Fibroblast of lung (primary cell): ENCODE measurements around the gene NACAD.

Source experiments
- EZH2 ChIP-seq: IDR thresholded peaks from 2 replicates; pipeline ENCODE4 v1.5.1; 2012; ENCODE audit warnings: low read length, control low read depth, mild to moderate bottlenecking; ENCODE audit errors: missing control alignments
- TF ChIP-seq, protein P1 (sequence below), 2 donors: IDR thresholded peaks in 1 of 2; conservative IDR thresholded peaks in 1 of 2; 1 replicate in 1 of 2; 2 replicates in 1 of 2; pipeline ENCODE4 v1.5.1; 2011 to 2012; ENCODE audit warnings: low read length in 2 of 2, control low read depth in 1 of 2, inconsistent platforms in 1 of 2, low read depth in 1 of 2, mild to moderate bottlenecking in 1 of 2

- TF ChIP-seq, protein P1, sequence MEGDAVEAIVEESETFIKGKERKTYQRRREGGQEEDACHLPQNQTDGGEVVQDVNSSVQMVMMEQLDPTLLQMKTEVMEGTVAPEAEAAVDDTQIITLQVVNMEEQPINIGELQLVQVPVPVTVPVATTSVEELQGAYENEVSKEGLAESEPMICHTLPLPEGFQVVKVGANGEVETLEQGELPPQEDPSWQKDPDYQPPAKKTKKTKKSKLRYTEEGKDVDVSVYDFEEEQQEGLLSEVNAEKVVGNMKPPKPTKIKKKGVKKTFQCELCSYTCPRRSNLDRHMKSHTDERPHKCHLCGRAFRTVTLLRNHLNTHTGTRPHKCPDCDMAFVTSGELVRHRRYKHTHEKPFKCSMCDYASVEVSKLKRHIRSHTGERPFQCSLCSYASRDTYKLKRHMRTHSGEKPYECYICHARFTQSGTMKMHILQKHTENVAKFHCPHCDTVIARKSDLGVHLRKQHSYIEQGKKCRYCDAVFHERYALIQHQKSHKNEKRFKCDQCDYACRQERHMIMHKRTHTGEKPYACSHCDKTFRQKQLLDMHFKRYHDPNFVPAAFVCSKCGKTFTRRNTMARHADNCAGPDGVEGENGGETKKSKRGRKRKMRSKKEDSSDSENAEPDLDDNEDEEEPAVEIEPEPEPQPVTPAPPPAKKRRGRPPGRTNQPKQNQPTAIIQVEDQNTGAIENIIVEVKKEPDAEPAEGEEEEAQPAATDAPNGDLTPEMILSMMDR (conservative IDR thresholded peaks at IDR 0.05 in 1 of 2, IDR thresholded peaks at IDR 0.05 in 1 of 2; ENCODE audit: low read depth in 1 of 2, low read length in 2 of 2): no peak
- TF ChIP-seq EZH2: no peak
Measured at GRCh38 chr7:45130910-45131309, 42.1 kb upstream of the NACAD start.
